Upper lobe of left lung (tissue), 6 donors: ENCODE measurements around the gene CES1. TPM values are rescaled to one million over a fixed set of nuclear protein-coding genes. Genes with fewer than 3 reads are reported as not detected.
A peak's percentile ranks its signal among the peaks of the same experiment; 100 is the strongest.
"Not testable (repeated sequence)": the region's sequence is repeated elsewhere in the genome, so short reads cannot be mapped to it uniquely, and the experiment has no call there.

Source experiments
- ATAC-seq, 2 donors: fragments of 200-7000 bp; cut with Tn5 transposase; one replicate each; pipeline ENCODE4 v1.9.1; 2022; ENCODE audit warnings: mild to moderate bottlenecking in 2 of 2, moderate library complexity in 2 of 2; ENCODE audit not compliant: low FRiP score in 2 of 2
- DNase-seq, 2 donors: peaks; one replicate each; pipeline ENCODE4 v3.0.0-alpha.2; 2019 to 2020
- H3K27ac ChIP-seq, 4 donors: fragments of 200-600 bp; sonication (generic); one replicate each; pipeline ENCODE4 v1.5.1; 2016 to 2019
- H3K27me3 ChIP-seq, 4 donors: fragments of 200-600 bp; sonication (generic); one replicate each; pipeline ENCODE4 v1.5.1; 2017 to 2019
- H3K36me3 ChIP-seq, 4 donors: fragments of 200-600 bp; sonication (generic); one replicate each; pipeline ENCODE4 v1.5.1; 2016 to 2019
- H3K4me1 ChIP-seq, 4 donors: fragments of 200-600 bp; sonication (generic); one replicate each; pipeline ENCODE4 v1.5.1; 2018 to 2019
- H3K4me3 ChIP-seq, 4 donors: fragments of 200-600 bp; sonication (generic); one replicate each; pipeline ENCODE4 v1.5.1; 2017 to 2019; ENCODE audit warnings: mild to moderate bottlenecking in 2 of 4, moderate library complexity in 1 of 4
- H3K9me3 ChIP-seq, 4 donors: fragments of 200-600 bp; sonication (generic); one replicate each; pipeline ENCODE4 v1.5.1; 2018 to 2019
- CTCF ChIP-seq, 6 experiments: fragments of 450-650 bp in 4 of 6; fragments of 200-600 bp in 2 of 6; sonication (generic) in 2 of 6; IDR thresholded peaks; one replicate each; pipeline ENCODE4 v1.5.1; 2016 to 2019; ENCODE audit warnings: antibody characterized with exemption in 6 of 6
- EP300 ChIP-seq, 4 donors: sonication (generic); formaldehyde crosslinking; IDR thresholded peaks; one replicate each; pipeline ENCODE4 v1.5.1; 2017; ENCODE audit warnings: antibody characterized with exemption in 4 of 4, control low read depth in 2 of 4
- POLR2A ChIP-seq, 4 donors: fragments of 450-650 bp; IDR thresholded peaks; one replicate each; pipeline ENCODE4 v1.5.1; 2016 to 2017; ENCODE audit warnings: antibody characterized with exemption in 4 of 4, mild to moderate bottlenecking in 2 of 4
- POLR2AphosphoS5 ChIP-seq, 2 donors: sonication (generic); formaldehyde crosslinking; IDR thresholded peaks; one replicate each; pipeline ENCODE4 v1.5.1; 2017; ENCODE audit warnings: antibody characterized with exemption in 2 of 2
- WGBS, 2 donors: methylation state at CpG; one replicate each; pipeline ENCODE4 v1.1.5; 2017 to 2018; 5-methylcytosine and 5-hydroxymethylcytosine counted together
- total RNA-seq, 6 donors: library from RNA; depleted of rRNA in 4 of 6; stranded (reverse); fragments of >200 nt in 4 of 6; gene quantifications; one replicate each; pipeline versions ENCODE4 v1.1.0 to v1.2.1, GENCODE V29; 2016 to 2021
- donor health status: DM: no; HTN: no; CAD: no; lungs with moderate emphysema.
- donor health status: DM: no; HTN: yes; CAD: no; lungs with severe emphysema.

Gene CES1
- total RNA-seq, 6 donors from 2014 or later, result 110 to 224 (median 187) TPM

GRCh38 chr16:55775857-55776256 is 57.0 kb downstream of the CES1 start:
- Histone ChIP-seq H3K36me3 (no peaks in the 10 kb centered on the region), H3K9me3 (no peaks in the 10 kb centered on the region), H3K4me1 (no peaks in the 10 kb centered on the region), H3K4me3 (no peak overlapping the region), H3K27ac (no peak overlapping the region), H3K27me3 (no peaks in the 10 kb centered on the region)
- DNase-seq (no peak), ATAC-seq (no peak)
- 64% methylated on average over 4 of the region's 4 CpGs for WGBS, 2 donors
- TF ChIP-seq EP300 (IDR thresholded peaks at IDR 0.05), result no peak
- no peak for TF ChIP-seq POLR2A (IDR thresholded peaks at IDR 0.05)
- TF ChIP-seq CTCF (IDR thresholded peaks at IDR 0.05), result no peak
- TF ChIP-seq POLR2AphosphoS5 (IDR thresholded peaks at IDR 0.05), result no peak

GRCh38 chr16:55773859-55774549 is 58.9 kb downstream of the CES1 start:
- no peak overlapping the region for H3K27ac ChIP-seq
- 70 to 82% methylated on average over 9 to 14 of the region's 14 CpGs for WGBS, 2 donors
- H3K36me3 ChIP-seq, result no peaks in the 10 kb centered on the region
- no peaks in the 10 kb centered on the region for H3K27me3 ChIP-seq
- H3K4me1 ChIP-seq, result no peaks in the 10 kb centered on the region
- TF ChIP-seq EP300 (IDR thresholded peaks at IDR 0.05) (no peak), POLR2AphosphoS5 (IDR thresholded peaks at IDR 0.05) (no peak), CTCF (IDR thresholded peaks at IDR 0.05) (no peak), POLR2A (IDR thresholded peaks at IDR 0.05) (no peak)
- DNase-seq, result peak in 1 of 2 donors; percentile 26
- ATAC-seq, result no peak
- no peak overlapping the region for H3K4me3 ChIP-seq
- H3K9me3 ChIP-seq, result no peaks in the 10 kb centered on the region

- DNase-seq, result no peak
- H3K36me3 ChIP-seq, result no peaks in the 10 kb centered on the region
- H3K4me1 ChIP-seq, result no peaks in the 10 kb centered on the region
- H3K27ac ChIP-seq, result no peak overlapping the region
- ATAC-seq, result no peak
- 67 to 88% methylated on average over 3 of the region's 3 CpGs for whole genome bisulfite sequencing, 2 donors
- H3K27me3 ChIP-seq, result no peaks in the 10 kb centered on the region
- H3K4me3 ChIP-seq, result no peak overlapping the region
- H3K9me3 ChIP-seq, result no peaks in the 10 kb centered on the region
- no peak for TF ChIP-seq POLR2A (IDR thresholded peaks at IDR 0.05)
- no peak for TF ChIP-seq POLR2AphosphoS5 (IDR thresholded peaks at IDR 0.05)
- TF ChIP-seq EP300 (IDR thresholded peaks at IDR 0.05), result no peak
- no peak for TF ChIP-seq CTCF (IDR thresholded peaks at IDR 0.05)
These were observed 67.7 kb downstream of the CES1 start for GRCh38 chr16:55765161-55765560.

GRCh38 chr16:55760310-55761001 is 72.4 kb downstream of the CES1 start:
- peak; percentile 64 to 73 for ATAC-seq
- Histone ChIP-seq H3K27ac (peak overlapping the region in 2 of 4 donors; percentile 6 to 64), H3K4me3 (no peak overlapping the region), H3K4me1 (no peaks in the 10 kb centered on the region), H3K9me3 (no peaks in the 10 kb centered on the region), H3K27me3 (no peaks in the 10 kb centered on the region), H3K36me3 (no peaks in the 10 kb centered on the region)
- peak; percentile 22 to 88 for DNase-seq
- TF ChIP-seq CTCF (IDR thresholded peaks at IDR 0.05), result no peak
- no peak for TF ChIP-seq POLR2A (IDR thresholded peaks at IDR 0.05)
- WGBS, 2 donors, result 44 to 45% methylated on average over 26 to 29 of the region's 30 CpGs

GRCh38 chr16:55759965-55760309 is 73.0 kb downstream of the CES1 start:
- not testable (repeated sequence) for H3K4me3 ChIP-seq, DNase-seq, H3K9me3 ChIP-seq, H3K4me1 ChIP-seq, H3K27me3 ChIP-seq, H3K36me3 ChIP-seq
- ATAC-seq, result peak; percentile 5 to 19
- H3K27ac ChIP-seq, result peak overlapping the region in 1 of 4 donors; percentile 64
- peak in 1 of 2 donors; percentile 37 for TF ChIP-seq POLR2AphosphoS5 (IDR thresholded peaks at IDR 0.05)
- 51 to 73% methylated on average over 2 to 3 of the region's 3 CpGs for WGBS, 2 donors

GRCh38 chr16:55757595-55758527 is 75.0 kb downstream of the CES1 start:
- H3K36me3 ChIP-seq, H3K9me3 ChIP-seq, H3K27ac ChIP-seq, H3K27me3 ChIP-seq, ATAC-seq, DNase-seq, H3K4me3 ChIP-seq, H3K4me1 ChIP-seq: not testable (repeated sequence)
- 54 to 56% methylated on average over 6 of the region's 6 CpGs for WGBS, 2 donors
